ENCODE measurements around the gene PTPRM. TPM values are rescaled to one million over a fixed set of nuclear protein-coding genes. Genes with fewer than 3 reads are reported as not detected.

The PTPRM gene
- total and polyA plus RNA-seq, 4 donors = 9.2 to 23.0 (median 12.7) TPM

- TF ChIP-seq, protein P1, sequence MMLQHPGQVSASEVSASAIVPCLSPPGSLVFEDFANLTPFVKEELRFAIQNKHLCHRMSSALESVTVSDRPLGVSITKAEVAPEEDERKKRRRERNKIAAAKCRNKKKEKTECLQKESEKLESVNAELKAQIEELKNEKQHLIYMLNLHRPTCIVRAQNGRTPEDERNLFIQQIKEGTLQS (IDR thresholded peaks at IDR 0.05) = no peak
These were observed 80.4 kb downstream of the PTPRM start (continued) for GRCh38 chr18:7647500-7647899.

GRCh38 chr18:7657050-7657449 is 89.9 kb downstream of the PTPRM start:
- Histone ChIP-seq H3K9ac (ENCODE audit: low read depth in 1 of 2, low read length in 2 of 2) (no peak overlapping the region), H3K36me3 (ENCODE audit: control insufficient read depth in 4 of 4, insufficient read depth in 3 of 4, low read depth in 1 of 4, low read length in 3 of 4) (no peaks in the 10 kb centered on the region), H3K9me3 (ENCODE audit: control insufficient read depth in 4 of 4, low read length in 3 of 4) (no peaks in the 10 kb centered on the region), H3K27ac (ENCODE audit: low read depth in 1 of 2, low read length in 2 of 2) (no peak overlapping the region), H3K4me3 (ENCODE audit: low read depth in 1 of 3, low read length in 3 of 3) (no peak overlapping the region), H3K27me3 (ENCODE audit: control insufficient read depth in 4 of 4, insufficient read depth in 4 of 4, low read length in 3 of 4) (no peaks in the 10 kb centered on the region), H3K4me1 (ENCODE audit: control insufficient read depth in 4 of 4, insufficient read depth in 4 of 4, low read length in 3 of 4) (peaks cover 0 to 8% (median 0%) of the 10 kb centered on the region in 4 donors)
- DNase-seq (ENCODE audit: low spot score) = no peak
- 87% methylated on average over 6 of the region's 6 CpGs for WGBS
- TF ChIP-seq CTCF (IDR thresholded peaks at IDR 0.05; ENCODE audit: low read depth, low read length, missing input control) (no peak), RAD21 (IDR thresholded peaks at IDR 0.05) (no peak), YY1 (IDR thresholded peaks at IDR 0.05) (no peak), NR2F2 (IDR thresholded peaks at IDR 0.05) (no peak)

DNA sequence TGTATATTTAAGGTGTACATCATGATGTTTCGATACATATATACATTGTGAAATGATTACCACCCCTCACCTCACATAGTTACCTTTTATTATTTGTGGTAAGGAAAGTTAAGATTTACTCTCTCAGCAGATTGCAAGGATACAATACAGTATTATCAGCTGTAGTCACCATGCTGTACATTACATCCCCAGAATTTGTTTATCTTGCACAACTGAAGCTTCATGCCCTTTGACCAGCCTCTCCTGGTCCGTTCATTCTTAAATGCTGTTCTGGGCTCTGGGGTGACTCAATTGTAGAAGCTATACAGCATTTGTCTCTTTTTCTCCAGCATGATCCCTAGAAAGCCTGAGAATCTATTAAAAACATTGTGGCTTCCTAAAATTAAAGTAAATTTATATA is 90.8 kb downstream of the PTPRM start:
- Histone ChIP-seq H3K36me3 (ENCODE audit: control insufficient read depth in 4 of 4, insufficient read depth in 3 of 4, low read depth in 1 of 4, low read length in 3 of 4) (no peaks in the 10 kb centered on the region), H3K4me3 (ENCODE audit: low read depth in 1 of 3, low read length in 3 of 3) (no peak overlapping the region), H3K27ac (ENCODE audit: low read depth in 1 of 2, low read length in 2 of 2) (no peak overlapping the region), H3K9me3 (ENCODE audit: control insufficient read depth in 4 of 4, low read length in 3 of 4) (no peaks in the 10 kb centered on the region), H3K4me1 (ENCODE audit: control insufficient read depth in 4 of 4, insufficient read depth in 4 of 4, low read length in 3 of 4) (peaks cover 0 to 8% (median 0%) of the 10 kb centered on the region in 4 donors), H3K9ac (ENCODE audit: low read depth in 1 of 2, low read length in 2 of 2) (no peak overlapping the region), H3K27me3 (ENCODE audit: control insufficient read depth in 4 of 4, insufficient read depth in 4 of 4, low read length in 3 of 4) (no peaks in the 10 kb centered on the region)
- no peak for DNase-seq (ENCODE audit: low spot score)
- TF ChIP-seq HNF4A (conservative IDR thresholded peaks at IDR 0.05) = peak; percentile 12 to 52
- no peak for TF ChIP-seq GABPA (IDR thresholded peaks at IDR 0.05 in 1 of 2, conservative IDR thresholded peaks at IDR 0.05 in 1 of 2)
- 63% methylated on average over 2 of the region's 2 CpGs for WGBS

GRCh38 chr18:7658701-7659100 is 91.6 kb downstream of the PTPRM start:
- H3K36me3 ChIP-seq (ENCODE audit: control insufficient read depth in 4 of 4, insufficient read depth in 3 of 4, low read depth in 1 of 4, low read length in 3 of 4) = no peaks in the 10 kb centered on the region
- WGBS = 87% methylated on average over 1 of the region's 1 CpG

More at GRCh38 chr18:7658701-7659100, 91.6 kb downstream of the PTPRM start:
- H3K4me3 ChIP-seq (ENCODE audit: low read depth in 1 of 3, low read length in 3 of 3) = no peak overlapping the region
- no peak overlapping the region for H3K27ac ChIP-seq (ENCODE audit: low read depth in 1 of 2, low read length in 2 of 2)
- H3K9ac ChIP-seq (ENCODE audit: low read depth in 1 of 2, low read length in 2 of 2) = no peak overlapping the region
- no peak for DNase-seq (ENCODE audit: low spot score)
- no peaks in the 10 kb centered on the region for H3K9me3 ChIP-seq (ENCODE audit: control insufficient read depth in 4 of 4, low read length in 3 of 4)
- peaks cover 0 to 8% (median 0%) of the 10 kb centered on the region in 4 donors for H3K4me1 ChIP-seq (ENCODE audit: control insufficient read depth in 4 of 4, insufficient read depth in 4 of 4, low read length in 3 of 4)
- no peaks in the 10 kb centered on the region for H3K27me3 ChIP-seq (ENCODE audit: control insufficient read depth in 4 of 4, insufficient read depth in 4 of 4, low read length in 3 of 4)
- TF ChIP-seq ZBTB33 (IDR thresholded peaks at IDR 0.05) = no peak
- no peak for TF ChIP-seq FOXA2 (IDR thresholded peaks at IDR 0.05)
- no peak for TF ChIP-seq JUND (IDR thresholded peaks at IDR 0.05)
